Astrocyte (in vitro differentiated cells and primary cell): Measurements from ENCODE around the gene ARV1.

Experiments
- EZH2 ChIP-seq: IDR thresholded peaks from 2 replicates; pipeline ENCODE4 v1.6.1; 2012; ENCODE audit warnings: mild to moderate bottlenecking, low read length, inconsistent platforms; ENCODE audit not compliant: insufficient read depth
- TF ChIP-seq, protein P1 (sequence below): IDR thresholded peaks from 2 replicates; pipeline ENCODE4 v1.5.1; 2011; ENCODE audit warnings: low read depth, mild to moderate bottlenecking, inconsistent platforms, low read length, moderate library complexity; ENCODE audit not compliant: insufficient read depth

DNA sequence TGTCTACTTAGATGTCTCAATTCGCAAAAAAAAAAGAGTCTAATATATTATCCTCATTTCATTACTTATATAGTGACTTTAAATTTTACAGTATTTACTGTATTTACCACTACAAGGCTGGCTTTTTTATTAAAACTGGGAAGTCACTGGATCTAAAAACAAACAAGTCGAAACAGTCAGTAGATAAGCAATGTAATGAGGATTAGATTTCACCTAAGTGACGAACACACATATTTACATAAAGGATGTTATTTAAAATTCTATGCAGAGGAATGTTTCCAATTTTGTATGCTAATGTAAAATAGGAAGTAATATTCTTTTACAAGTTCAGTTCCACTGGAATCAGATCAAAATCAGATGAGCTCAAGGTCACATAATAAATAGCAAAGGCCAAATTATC lies 28.5 kb upstream of the ARV1 start:
- TF ChIP-seq, protein P1, sequence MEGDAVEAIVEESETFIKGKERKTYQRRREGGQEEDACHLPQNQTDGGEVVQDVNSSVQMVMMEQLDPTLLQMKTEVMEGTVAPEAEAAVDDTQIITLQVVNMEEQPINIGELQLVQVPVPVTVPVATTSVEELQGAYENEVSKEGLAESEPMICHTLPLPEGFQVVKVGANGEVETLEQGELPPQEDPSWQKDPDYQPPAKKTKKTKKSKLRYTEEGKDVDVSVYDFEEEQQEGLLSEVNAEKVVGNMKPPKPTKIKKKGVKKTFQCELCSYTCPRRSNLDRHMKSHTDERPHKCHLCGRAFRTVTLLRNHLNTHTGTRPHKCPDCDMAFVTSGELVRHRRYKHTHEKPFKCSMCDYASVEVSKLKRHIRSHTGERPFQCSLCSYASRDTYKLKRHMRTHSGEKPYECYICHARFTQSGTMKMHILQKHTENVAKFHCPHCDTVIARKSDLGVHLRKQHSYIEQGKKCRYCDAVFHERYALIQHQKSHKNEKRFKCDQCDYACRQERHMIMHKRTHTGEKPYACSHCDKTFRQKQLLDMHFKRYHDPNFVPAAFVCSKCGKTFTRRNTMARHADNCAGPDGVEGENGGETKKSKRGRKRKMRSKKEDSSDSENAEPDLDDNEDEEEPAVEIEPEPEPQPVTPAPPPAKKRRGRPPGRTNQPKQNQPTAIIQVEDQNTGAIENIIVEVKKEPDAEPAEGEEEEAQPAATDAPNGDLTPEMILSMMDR = no peak
- TF ChIP-seq EZH2 = no peak
